ENCODE results near the gene NDUFV3.
A peak's percentile ranks its signal among the peaks of the same experiment; 100 is the strongest.
"Not testable (repeated sequence)": the region's sequence is repeated elsewhere in the genome, so short reads cannot be mapped to it uniquely, and the experiment has no call there.

Gene NDUFV3

GRCh38 chr21:42921927-42922326, 28.8 kb downstream of the NDUFV3 start:
- no peaks in the 10 kb centered on the region for H3K27me3 ChIP-seq (ENCODE audit: control insufficient read depth in 5 of 5, insufficient read depth in 4 of 5, low read length in 5 of 5)
- H3K9ac ChIP-seq (ENCODE audit: low read length in 5 of 5) = no peak overlapping the region
- peaks cover 0 to 9% (median 5%) of the 10 kb centered on the region in 5 donors for H3K4me1 ChIP-seq (ENCODE audit: control insufficient read depth in 5 of 5, insufficient read depth in 5 of 5, low read length in 5 of 5)
- no peaks in the 10 kb centered on the region for H3K9me3 ChIP-seq (ENCODE audit: control insufficient read depth in 5 of 5, low read length in 5 of 5)
- no peak overlapping the region for H3K4me3 ChIP-seq (ENCODE audit: low read depth in 1 of 5, low read length in 5 of 5)
- H3K36me3 ChIP-seq (ENCODE audit: control insufficient read depth in 5 of 5, insufficient read depth in 5 of 5, low read length in 5 of 5) = no peaks in the 10 kb centered on the region
- no peak overlapping the region for H3K27ac ChIP-seq (ENCODE audit: low read depth, low read length)

GRCh38 chr21:42922918-42923317, 29.8 kb downstream of the NDUFV3 start:
- Histone ChIP-seq H3K4me1 (ENCODE audit: control insufficient read depth in 5 of 5, insufficient read depth in 5 of 5, low read length in 5 of 5) (peaks cover 0 to 9% (median 5%) of the 10 kb centered on the region in 5 donors), H3K36me3 (ENCODE audit: control insufficient read depth in 5 of 5, insufficient read depth in 5 of 5, low read length in 5 of 5) (no peaks in the 10 kb centered on the region), H3K4me3 (ENCODE audit: low read depth in 1 of 5, low read length in 5 of 5) (no peak overlapping the region), H3K9ac (ENCODE audit: low read length in 5 of 5) (no peak overlapping the region), H3K27me3 (ENCODE audit: control insufficient read depth in 5 of 5, insufficient read depth in 4 of 5, low read length in 5 of 5) (no peaks in the 10 kb centered on the region), H3K9me3 (ENCODE audit: control insufficient read depth in 5 of 5, low read length in 5 of 5) (no peaks in the 10 kb centered on the region), H3K27ac (ENCODE audit: low read depth, low read length) (no peak overlapping the region)

- Histone ChIP-seq H3K27ac (ENCODE audit: low read depth, low read length) (no peak overlapping the region), H3K9ac (ENCODE audit: low read length in 5 of 5) (peak overlapping the region in 1 of 5 donors; percentile 59), H3K36me3 (ENCODE audit: control insufficient read depth in 5 of 5, insufficient read depth in 5 of 5, low read length in 5 of 5) (no peaks in the 10 kb centered on the region), H3K27me3 (ENCODE audit: control insufficient read depth in 5 of 5, insufficient read depth in 4 of 5, low read length in 5 of 5) (no peaks in the 10 kb centered on the region), H3K4me3 (ENCODE audit: low read depth in 1 of 5, low read length in 5 of 5) (peak overlapping the region in 4 of 5 donors; percentile 30 to 44 (median 38)), H3K9me3 (ENCODE audit: control insufficient read depth in 5 of 5, low read length in 5 of 5) (no peaks in the 10 kb centered on the region), H3K4me1 (ENCODE audit: control insufficient read depth in 5 of 5, insufficient read depth in 5 of 5, low read length in 5 of 5) (peaks cover 0 to 9% (median 5%) of the 10 kb centered on the region in 5 donors)
These were observed 30.7 kb downstream of the NDUFV3 start for GRCh38 chr21:42923553-42924432.

GRCh38 chr21:42924433-42924751, 31.3 kb downstream of the NDUFV3 start:
- H3K27me3 ChIP-seq (ENCODE audit: control insufficient read depth in 5 of 5, insufficient read depth in 4 of 5, low read length in 5 of 5) = no peaks in the 10 kb centered on the region
- no peak overlapping the region for H3K27ac ChIP-seq (ENCODE audit: low read depth, low read length)
- no peaks in the 10 kb centered on the region for H3K36me3 ChIP-seq (ENCODE audit: control insufficient read depth in 5 of 5, insufficient read depth in 5 of 5, low read length in 5 of 5)
- H3K4me3 ChIP-seq (ENCODE audit: low read depth in 1 of 5, low read length in 5 of 5) = peak overlapping the region in 3 of 5 donors; percentile 30 to 44 (median 37)
- H3K9me3 ChIP-seq (ENCODE audit: control insufficient read depth in 5 of 5, low read length in 5 of 5) = no peaks in the 10 kb centered on the region
- no peak overlapping the region for H3K9ac ChIP-seq (ENCODE audit: low read length in 5 of 5)
- H3K4me1 ChIP-seq (ENCODE audit: control insufficient read depth in 5 of 5, insufficient read depth in 5 of 5, low read length in 5 of 5) = peaks cover 0 to 9% (median 5%) of the 10 kb centered on the region in 5 donors

DNA sequence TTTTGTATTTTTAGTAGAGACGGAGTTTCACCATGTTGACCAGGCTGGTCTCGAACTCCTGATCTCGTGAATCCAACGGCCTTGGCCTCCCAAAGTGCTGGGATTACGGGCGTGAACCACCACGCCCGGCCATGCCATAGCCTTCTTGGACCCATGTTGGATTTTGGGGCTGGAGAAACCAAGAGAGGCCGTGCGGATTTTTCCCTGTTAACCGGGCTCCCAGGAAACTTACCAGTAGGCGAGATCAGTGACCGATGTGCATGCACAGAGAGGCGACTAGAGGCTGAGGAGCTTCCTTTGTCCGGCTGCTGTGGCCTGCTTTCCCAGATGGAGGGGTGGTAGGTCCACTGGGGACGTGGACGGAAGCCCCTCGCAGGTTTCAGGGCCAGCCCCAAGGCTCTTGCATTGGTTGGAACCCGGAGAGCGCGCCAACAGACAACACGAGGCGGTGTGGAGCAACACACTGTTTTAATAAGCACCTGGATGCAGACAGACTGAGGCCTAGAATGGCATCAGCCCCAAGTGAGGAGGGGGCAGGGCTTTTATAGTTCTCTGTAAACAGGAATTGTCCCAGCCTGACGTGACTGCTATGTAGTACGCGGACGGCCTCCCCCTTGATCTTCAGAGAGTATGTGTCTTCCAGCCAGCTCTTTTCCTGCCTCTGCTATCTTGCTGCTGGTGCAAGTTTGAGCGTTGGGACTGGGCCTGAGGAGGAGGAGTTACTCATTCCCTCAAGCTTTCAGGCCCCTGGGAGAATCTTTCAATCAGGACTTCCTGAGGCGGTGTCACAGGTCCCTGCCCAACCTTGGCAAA, 32.2 kb downstream of the NDUFV3 start, which contains the start of gene ERVH48-1:
Gene ERVH48-1 (minus strand): TSS at position 517 of the 813 bp plus-strand sequence. CDS start 6,624 bp downstream, outside the sequence.
- H3K9ac ChIP-seq (ENCODE audit: low read length in 5 of 5) = no peak within 1 kb of the TSS
- peaks cover 0 to 9% (median 5%) of the 10 kb centered on the region in 5 donors for H3K4me1 ChIP-seq (ENCODE audit: control insufficient read depth in 5 of 5, insufficient read depth in 5 of 5, low read length in 5 of 5)
- no peak within 1 kb of the TSS for H3K27ac ChIP-seq (ENCODE audit: low read depth, low read length)
- H3K4me3 ChIP-seq (ENCODE audit: low read depth in 1 of 5, low read length in 5 of 5) = no peak within 1 kb of the TSS
- no peaks in the 10 kb centered on the region for H3K27me3 ChIP-seq (ENCODE audit: control insufficient read depth in 5 of 5, insufficient read depth in 4 of 5, low read length in 5 of 5)
- H3K36me3 ChIP-seq (ENCODE audit: control insufficient read depth in 5 of 5, insufficient read depth in 5 of 5, low read length in 5 of 5) = no peaks in the 10 kb centered on the region
- H3K9me3 ChIP-seq (ENCODE audit: control insufficient read depth in 5 of 5, low read length in 5 of 5) = no peaks in the 10 kb centered on the region

GRCh38 chr21:42927474-42928200, 34.5 kb downstream of the NDUFV3 start:
- not testable (repeated sequence) for H3K27me3 ChIP-seq (ENCODE audit: control insufficient read depth in 5 of 5, insufficient read depth in 4 of 5, low read length in 5 of 5); H3K9me3 ChIP-seq (ENCODE audit: control insufficient read depth in 5 of 5, low read length in 5 of 5); H3K9ac ChIP-seq (ENCODE audit: low read length in 5 of 5); H3K4me3 ChIP-seq (ENCODE audit: low read depth in 1 of 5, low read length in 5 of 5); H3K27ac ChIP-seq (ENCODE audit: low read depth, low read length); H3K36me3 ChIP-seq (ENCODE audit: control insufficient read depth in 5 of 5, insufficient read depth in 5 of 5, low read length in 5 of 5); H3K4me1 ChIP-seq (ENCODE audit: control insufficient read depth in 5 of 5, insufficient read depth in 5 of 5, low read length in 5 of 5)

DNA sequence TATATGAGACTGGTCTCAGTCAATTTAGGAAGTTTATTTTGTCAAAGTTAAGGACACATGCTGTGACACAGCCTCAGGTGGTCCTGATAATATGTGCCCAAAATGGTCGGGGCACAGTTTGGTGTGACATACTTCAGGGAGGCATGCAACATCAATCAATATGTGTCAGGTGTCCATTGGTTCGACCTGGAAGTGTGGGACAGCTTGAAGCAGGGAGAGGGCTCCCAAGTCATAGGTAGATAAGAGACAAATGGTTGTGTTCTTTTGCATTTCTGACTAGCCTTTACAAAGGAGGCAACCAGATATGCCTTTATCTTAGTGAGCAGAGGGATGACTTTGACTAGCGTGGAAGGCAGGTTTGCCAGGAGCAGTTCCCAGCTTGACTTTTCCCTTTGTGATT, 36.9 kb downstream of the NDUFV3 start:
- Histone ChIP-seq H3K27me3 (ENCODE audit: control insufficient read depth in 5 of 5, insufficient read depth in 4 of 5, low read length in 5 of 5) (no peaks in the 10 kb centered on the region), H3K4me1 (ENCODE audit: control insufficient read depth in 5 of 5, insufficient read depth in 5 of 5, low read length in 5 of 5) (no peaks in the 10 kb centered on the region), H3K4me3 (ENCODE audit: low read depth in 1 of 5, low read length in 5 of 5) (no peak overlapping the region), H3K9ac (ENCODE audit: low read length in 5 of 5) (no peak overlapping the region), H3K27ac (ENCODE audit: low read depth, low read length) (no peak overlapping the region), H3K36me3 (ENCODE audit: control insufficient read depth in 5 of 5, insufficient read depth in 5 of 5, low read length in 5 of 5) (no peaks in the 10 kb centered on the region), H3K9me3 (ENCODE audit: control insufficient read depth in 5 of 5, low read length in 5 of 5) (no peaks in the 10 kb centered on the region)

DNA sequence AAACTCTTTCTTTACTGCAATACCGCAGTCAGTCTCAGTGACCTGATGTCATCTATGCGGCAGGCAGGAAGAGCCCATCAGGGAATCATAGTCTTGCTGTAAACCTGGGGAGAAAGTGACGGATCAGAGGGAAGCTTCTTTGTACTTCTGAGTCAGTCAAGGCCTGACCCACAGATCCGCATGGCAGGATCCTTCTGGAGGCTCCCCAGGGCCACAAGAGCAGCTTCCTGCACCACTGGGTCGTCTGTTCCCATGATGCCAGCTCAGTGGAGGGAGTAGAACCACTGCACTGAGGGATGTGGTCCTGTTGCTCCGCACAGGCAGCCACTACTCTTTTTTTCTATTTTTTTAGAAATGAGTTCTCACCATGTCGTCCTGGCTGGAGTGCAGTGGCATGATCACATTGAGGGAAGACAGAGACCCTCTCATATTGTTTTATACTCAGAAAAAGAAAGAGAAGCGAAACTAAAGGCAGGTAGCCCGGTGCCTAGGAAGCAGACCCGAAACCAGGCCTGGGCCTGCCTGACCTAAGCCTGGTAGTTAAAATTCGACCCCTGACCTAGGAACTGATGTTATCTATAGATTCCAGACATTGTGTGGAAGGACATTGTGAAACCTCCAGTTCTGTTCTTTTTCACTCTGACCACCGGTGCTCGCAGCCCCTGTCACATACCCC, 38.6 kb downstream of the NDUFV3 start:
- Histone ChIP-seq H3K36me3 (ENCODE audit: control insufficient read depth in 5 of 5, insufficient read depth in 5 of 5, low read length in 5 of 5) (no peaks in the 10 kb centered on the region), H3K9ac (ENCODE audit: low read length in 5 of 5) (no peak overlapping the region), H3K4me1 (ENCODE audit: control insufficient read depth in 5 of 5, insufficient read depth in 5 of 5, low read length in 5 of 5) (no peaks in the 10 kb centered on the region), H3K27ac (ENCODE audit: low read depth, low read length) (no peak overlapping the region), H3K4me3 (ENCODE audit: low read depth in 1 of 5, low read length in 5 of 5) (no peak overlapping the region), H3K9me3 (ENCODE audit: control insufficient read depth in 5 of 5, low read length in 5 of 5) (no peaks in the 10 kb centered on the region), H3K27me3 (ENCODE audit: control insufficient read depth in 5 of 5, insufficient read depth in 4 of 5, low read length in 5 of 5) (no peaks in the 10 kb centered on the region)

GRCh38 chr21:42932378-42933136, 39.4 kb downstream of the NDUFV3 start:
- not testable (repeated sequence) for H3K9me3 ChIP-seq (ENCODE audit: control insufficient read depth in 5 of 5, low read length in 5 of 5); H3K4me1 ChIP-seq (ENCODE audit: control insufficient read depth in 5 of 5, insufficient read depth in 5 of 5, low read length in 5 of 5); H3K4me3 ChIP-seq (ENCODE audit: low read depth in 1 of 5, low read length in 5 of 5); H3K9ac ChIP-seq (ENCODE audit: low read length in 5 of 5); H3K27me3 ChIP-seq (ENCODE audit: control insufficient read depth in 5 of 5, insufficient read depth in 4 of 5, low read length in 5 of 5); H3K27ac ChIP-seq (ENCODE audit: low read depth, low read length); H3K36me3 ChIP-seq (ENCODE audit: control insufficient read depth in 5 of 5, insufficient read depth in 5 of 5, low read length in 5 of 5)
